C4-2B (cell line): Measurements from ENCODE around the gene PSAPL1.

Experiments used
- CTCF ChIP-seq: fragments of 450-650 bp; conservative IDR thresholded peaks from 2 replicates; pipeline ENCODE4 v1.5.1; 2017; ENCODE audit warnings: mild to moderate bottlenecking
- ZFX ChIP-seq: fragments of 450-650 bp; IDR thresholded peaks from 2 replicates; pipeline ENCODE4 v1.6.1; 2017

- TF ChIP-seq CTCF (no peak), ZFX (no peak)
These were observed 10.1 kb downstream of the PSAPL1 start for GRCh38 chr4:7424553-7425111.
